Neuronal stem cell (in vitro differentiated cells): ENCODE measurements around the gene EPGN.

Experiments used
- DNase-seq: peaks from one replicate; pipeline ENCODE4 v3.0.0-alpha.2; 2013; ENCODE audit warnings: low spot score
- H2AFZ ChIP-seq: one replicate; pipeline ENCODE4 v1.6.1; 2013; ENCODE audit warnings: mild to moderate bottlenecking, low read length, inconsistent platforms
- H2AK5ac ChIP-seq: 2 replicates; pipeline ENCODE4 v1.6.1; 2013; ENCODE audit warnings: low read depth, mild to moderate bottlenecking, inconsistent platforms, low read length, moderate library complexity, mixed read lengths
- H2BK120ac ChIP-seq: 2 replicates; pipeline ENCODE4 v1.6.1; 2013; ENCODE audit warnings: low read depth, mild to moderate bottlenecking, inconsistent platforms, low read length, moderate library complexity, mixed read lengths
- H2BK12ac ChIP-seq: one replicate; pipeline ENCODE4 v1.6.1; 2013; ENCODE audit warnings: low read length, inconsistent platforms
- H2BK15ac ChIP-seq: 2 replicates; pipeline ENCODE4 v1.6.1; 2013; ENCODE audit warnings: mild to moderate bottlenecking, low read length, inconsistent platforms, mixed read lengths
- H2BK5ac ChIP-seq: one replicate; pipeline ENCODE4 v1.6.1; 2013; ENCODE audit warnings: inconsistent platforms, mild to moderate bottlenecking, low read length, moderate library complexity
- H3K14ac ChIP-seq: one replicate; pipeline ENCODE4 v1.6.1; 2013; ENCODE audit warnings: low read length, inconsistent platforms
- H3K18ac ChIP-seq: 2 replicates; pipeline ENCODE4 v1.6.1; 2013; ENCODE audit warnings: low read length, inconsistent platforms
- H3K23ac ChIP-seq: 2 replicates; pipeline ENCODE4 v1.6.1; 2013; ENCODE audit warnings: low read depth, mild to moderate bottlenecking, mixed read lengths, low read length, inconsistent platforms; ENCODE audit not compliant: poor library complexity
- H3K27ac ChIP-seq: replicated peaks from 3 replicates; pipeline ENCODE4 v1.5.1; 2013; ENCODE audit warnings: low read length, inconsistent platforms
- H3K27me3 ChIP-seq, 3 experiments: 2 replicates each; pipeline ENCODE4 v1.6.1; 2013; ENCODE audit warnings: low read length in 3 of 3, mild to moderate bottlenecking in 2 of 3, inconsistent platforms in 1 of 3, low read depth in 1 of 3, mixed read lengths in 1 of 3, moderate library complexity in 1 of 3; ENCODE audit not compliant: control insufficient read depth in 3 of 3, insufficient read depth in 3 of 3
- H3K36me3 ChIP-seq, 2 donors: replicated peaks in 1 of 2; 2 replicates each; pipeline ENCODE4 v1.6.1; 2013; ENCODE audit warnings: low read length in 2 of 2; ENCODE audit not compliant: control insufficient read depth in 2 of 2, insufficient read depth in 2 of 2
- H3K4ac ChIP-seq: 2 replicates; pipeline ENCODE4 v1.6.1; 2013; ENCODE audit warnings: inconsistent platforms, mild to moderate bottlenecking, low read length, moderate library complexity
- H3K4me1 ChIP-seq, 2 donors: 1 replicate in 1 of 2; 2 replicates in 1 of 2; pipeline ENCODE4 v1.6.1; 2013; ENCODE audit warnings: low read length in 2 of 2, low read depth in 1 of 2; ENCODE audit not compliant: control insufficient read depth in 2 of 2, insufficient read depth in 1 of 2
- H3K4me2 ChIP-seq: one replicate; pipeline ENCODE4 v1.6.1; 2013; ENCODE audit warnings: mild to moderate bottlenecking, low read length, inconsistent platforms; ENCODE audit not compliant: insufficient read depth, poor library complexity, severe bottlenecking
- H3K4me3 ChIP-seq, 2 donors: 2 replicates each; pipeline ENCODE4 v1.5.1; 2013; ENCODE audit warnings: low read length in 2 of 2, mild to moderate bottlenecking in 2 of 2, inconsistent platforms in 1 of 2, moderate library complexity in 1 of 2
- H3K79me1 ChIP-seq: one replicate; pipeline ENCODE4 v1.6.1; 2013; ENCODE audit warnings: low read depth, mild to moderate bottlenecking, inconsistent platforms, low read length, moderate library complexity
- H3K9ac ChIP-seq: one replicate; pipeline ENCODE4 v1.6.1; 2013; ENCODE audit warnings: mild to moderate bottlenecking, low read depth, low read length, inconsistent platforms; ENCODE audit not compliant: poor library complexity
- H3K9me3 ChIP-seq, 2 donors: replicated peaks in 1 of 2; 2 replicates each; pipeline versions ENCODE3 to v1.6.1; 2013; ENCODE audit warnings: low read length in 2 of 2, mild to moderate bottlenecking in 2 of 2, inconsistent platforms in 1 of 2, low read depth in 1 of 2, mixed read lengths in 1 of 2, moderate library complexity in 1 of 2; ENCODE audit not compliant: control insufficient read depth in 2 of 2, insufficient read depth in 1 of 2
- H4K8ac ChIP-seq: one replicate; pipeline ENCODE4 v1.6.1; 2013; ENCODE audit warnings: low read depth, mild to moderate bottlenecking, inconsistent platforms, low read length, moderate library complexity
- H4K91ac ChIP-seq: one replicate; pipeline ENCODE4 v1.6.1; 2013; ENCODE audit warnings: low read length, low read depth, mild to moderate bottlenecking, inconsistent platforms; ENCODE audit not compliant: poor library complexity
- WGBS, 2 donors: extraction: QIAGEN DNeasy Blood & Tissue Kit; methylation state at CpG; one replicate each; pipeline ENCODE4 v1.1.7; 2013; ENCODE audit warnings: missing lambda C conversion rate in 2 of 2, mixed read lengths in 1 of 2; ENCODE audit not compliant: insufficient read length in 2 of 2, insufficient replicate concordance in 1 of 2; ENCODE audit errors: extremely low coverage in 2 of 2; 5-methylcytosine and 5-hydroxymethylcytosine counted together

Gene EPGN

GRCh38 chr4:74263551-74263950 is 44.7 kb upstream of the EPGN start:
- H3K4me3 ChIP-seq, result no peak overlapping the region
- no peak for DNase-seq
- H2AK5ac ChIP-seq, result no peak overlapping the region
- H3K14ac ChIP-seq, result no peak overlapping the region
- no peak overlapping the region for H4K8ac ChIP-seq
- H3K27ac ChIP-seq, result no peak overlapping the region
- H3K23ac ChIP-seq, result no peak overlapping the region
- H2AFZ ChIP-seq, result no peak overlapping the region
- no peaks in the 10 kb centered on the region for H3K27me3 ChIP-seq
- H2BK15ac ChIP-seq, result no peak overlapping the region
- H3K9me3 ChIP-seq, result no peaks in the 10 kb centered on the region
- no peak overlapping the region for H3K4me2 ChIP-seq
- no peaks in the 10 kb centered on the region for H3K4me1 ChIP-seq
- H3K4ac ChIP-seq, result no peak overlapping the region
- no peak overlapping the region for H3K18ac ChIP-seq
- no peak overlapping the region for H2BK5ac ChIP-seq
- H2BK120ac ChIP-seq, result no peak overlapping the region
- no peak overlapping the region for H2BK12ac ChIP-seq
- H3K79me1 ChIP-seq, result no peaks in the 10 kb centered on the region
- no peaks in the 10 kb centered on the region for H3K36me3 ChIP-seq
- no peak overlapping the region for H4K91ac ChIP-seq
- H3K9ac ChIP-seq, result no peak overlapping the region

- no peak overlapping the region for H2AFZ ChIP-seq
- H3K14ac ChIP-seq, result no peak overlapping the region
- H3K4me3 ChIP-seq, result no peak overlapping the region
- H3K4me2 ChIP-seq, result no peak overlapping the region
- H3K4ac ChIP-seq, result no peak overlapping the region
- H3K79me1 ChIP-seq, result no peaks in the 10 kb centered on the region
- H4K8ac ChIP-seq, result no peak overlapping the region
- H2BK15ac ChIP-seq, result no peak overlapping the region
- H4K91ac ChIP-seq, result no peak overlapping the region
- no peak overlapping the region for H2BK120ac ChIP-seq
- H3K27me3 ChIP-seq, result no peaks in the 10 kb centered on the region
- H3K18ac ChIP-seq, result no peak overlapping the region
- H2BK5ac ChIP-seq, result no peak overlapping the region
- H3K27ac ChIP-seq, result no peak overlapping the region
- no peaks in the 10 kb centered on the region for H3K4me1 ChIP-seq
- no peak overlapping the region for H3K23ac ChIP-seq
- H2AK5ac ChIP-seq, result no peak overlapping the region
- DNase-seq, result no peak
- H3K9ac ChIP-seq, result no peak overlapping the region
- H3K9me3 ChIP-seq, result no peaks in the 10 kb centered on the region
- H3K36me3 ChIP-seq, result no peaks in the 10 kb centered on the region
- H2BK12ac ChIP-seq, result no peak overlapping the region
These were observed 42.2 kb upstream of the EPGN start for GRCh38 chr4:74266081-74266480.

- H4K91ac ChIP-seq, result no peak overlapping the region
- H3K14ac ChIP-seq, result no peak overlapping the region
- no peaks in the 10 kb centered on the region for H3K27me3 ChIP-seq
- no peak overlapping the region for H3K18ac ChIP-seq
- no peak overlapping the region for H3K4me3 ChIP-seq
- no peak overlapping the region for H2AFZ ChIP-seq
- H2BK5ac ChIP-seq, result no peak overlapping the region
- H2BK15ac ChIP-seq, result no peak overlapping the region
- no peak overlapping the region for H3K27ac ChIP-seq
- no peak overlapping the region for H2BK120ac ChIP-seq
- H3K79me1 ChIP-seq, result no peaks in the 10 kb centered on the region
- H3K4me2 ChIP-seq, result no peak overlapping the region
- H3K9ac ChIP-seq, result no peak overlapping the region
- no peak overlapping the region for H2AK5ac ChIP-seq
- H2BK12ac ChIP-seq, result no peak overlapping the region
- DNase-seq, result no peak
- no peaks in the 10 kb centered on the region for H3K4me1 ChIP-seq
- no peak overlapping the region for H3K23ac ChIP-seq
- no peaks in the 10 kb centered on the region for H3K9me3 ChIP-seq
- H3K4ac ChIP-seq, result no peak overlapping the region
- no peaks in the 10 kb centered on the region for H3K36me3 ChIP-seq
- H4K8ac ChIP-seq, result no peak overlapping the region
These were observed 40.2 kb upstream of the EPGN start for GRCh38 chr4:74267998-74268606.

- no peak overlapping the region for H3K4ac ChIP-seq
- H4K91ac ChIP-seq, result no peak overlapping the region
- H3K14ac ChIP-seq, result no peak overlapping the region
- H3K23ac ChIP-seq, result no peak overlapping the region
- H2BK120ac ChIP-seq, result no peak overlapping the region
- H3K27me3 ChIP-seq, result no peaks in the 10 kb centered on the region
- WGBS, 2 donors, result no CpG with 5 or more reads among the region's 2 CpGs
- no peak overlapping the region for H2AFZ ChIP-seq
- no peaks in the 10 kb centered on the region for H3K79me1 ChIP-seq
- no peaks in the 10 kb centered on the region for H3K36me3 ChIP-seq
- no peak overlapping the region for H2AK5ac ChIP-seq
- no peaks in the 10 kb centered on the region for H3K4me1 ChIP-seq
- DNase-seq, result no peak
- H3K9ac ChIP-seq, result no peak overlapping the region
- H3K27ac ChIP-seq, result no peak overlapping the region
- H3K18ac ChIP-seq, result no peak overlapping the region
- H2BK5ac ChIP-seq, result no peak overlapping the region
- H3K9me3 ChIP-seq, result no peaks in the 10 kb centered on the region
- H4K8ac ChIP-seq, result no peak overlapping the region
- H2BK15ac ChIP-seq, result no peak overlapping the region
- no peak overlapping the region for H3K4me3 ChIP-seq
- H2BK12ac ChIP-seq, result no peak overlapping the region
- no peak overlapping the region for H3K4me2 ChIP-seq
These were observed 39.6 kb upstream of the EPGN start for GRCh38 chr4:74268643-74269042.
